Lower lobe of right lung (tissue), 2 donors: ENCODE measurements around the gene HSF2. TPM values are rescaled to one million over a fixed set of nuclear protein-coding genes. Genes with fewer than 3 reads are reported as not detected.
A peak's percentile ranks its signal among the peaks of the same experiment; 100 is the strongest.

Source experiments
- ATAC-seq, 2 donors: fragments of 200-7000 bp; cut with Tn5 transposase; one replicate each; pipeline ENCODE4 v1.9.1; 2020 to 2022; ENCODE audit warnings: mild to moderate bottlenecking in 2 of 2, moderate library complexity in 2 of 2
- DNase-seq: peaks from one replicate; pipeline ENCODE4 v3.0.0-alpha.2; 2020
- H3K27ac ChIP-seq: fragments of 200-600 bp; one replicate; pipeline ENCODE4 v1.8.0; 2022
- H3K27me3 ChIP-seq: fragments of 200-600 bp; one replicate; pipeline ENCODE4 v1.8.0; 2022; ENCODE audit warnings: low read depth
- H3K36me3 ChIP-seq: fragments of 200-600 bp; one replicate; pipeline ENCODE4 v1.8.0; 2022; ENCODE audit warnings: mild to moderate bottlenecking
- H3K4me1 ChIP-seq: fragments of 200-600 bp; one replicate; pipeline ENCODE4 v1.8.0; 2022
- H3K4me3 ChIP-seq: fragments of 200-600 bp; one replicate; pipeline ENCODE4 v1.8.0; 2022; ENCODE audit warnings: mild to moderate bottlenecking
- H3K9me3 ChIP-seq: fragments of 200-600 bp; one replicate; pipeline ENCODE4 v1.8.0; 2022
- intact Hi-C: fragments of 100-400 bp; cut with DNase I; formaldehyde crosslinking; loops from one replicate; pipeline ENCODE4 v1.11.0; 2022
- long read RNA-seq: library from polyadenylated mRNA; unstranded; transcript quantifications from one replicate; pipeline ENCODE4 v2.0.0, GENCODE V29; 2021
- total RNA-seq: library from RNA; stranded (reverse); fragmentation: NEBNext Ultra II Directional; extraction: Animal tissue kit (Norgen Biotek cat#: 25700); gene quantifications from one replicate; pipeline ENCODE4 v1.2.1, GENCODE V29; 2021
- TF ChIP-seq, protein P1 (sequence below): fragments of 200-600 bp; IDR thresholded peaks from one replicate; pipeline ENCODE4 v1.8.0; 2022; ENCODE audit warnings: antibody characterized with exemption, mild to moderate bottlenecking
- donor health status: DM: no; HTN: yes; CAD: no; lungs with severe emphysema.

Gene HSF2
- 11.0 TPM for total RNA-seq
- long read RNA-seq, transcript HSF2-201 (13 exons, 2,549 nt) = minor isoform, 8 of 18 reads
- long read RNA-seq, transcript HSF2-202 (12 exons, 2,643 nt) = major isoform, 9 of 18 reads
- long read RNA-seq, partial matches to known transcripts = 0 of 18 reads
- long read RNA-seq, other reads (novel, unspliced or antisense) = 1 of 18 reads

- ATAC-seq (peak; percentile 99 to 100), DNase-seq (peak; percentile 97)
- Histone ChIP-seq H3K4me3 (peak within 1 kb of the TSS; percentile 99), H3K27ac (peak within 1 kb of the TSS; percentile 88), H3K9me3 (no peaks in the 10 kb centered on the region), H3K4me1 (peaks cover 12% of the 10 kb centered on the region), H3K27me3 (no peaks in the 10 kb centered on the region), H3K36me3 (no peaks in the 10 kb centered on the region)
- intact Hi-C loops = no loop called here
- TF ChIP-seq, protein P1, sequence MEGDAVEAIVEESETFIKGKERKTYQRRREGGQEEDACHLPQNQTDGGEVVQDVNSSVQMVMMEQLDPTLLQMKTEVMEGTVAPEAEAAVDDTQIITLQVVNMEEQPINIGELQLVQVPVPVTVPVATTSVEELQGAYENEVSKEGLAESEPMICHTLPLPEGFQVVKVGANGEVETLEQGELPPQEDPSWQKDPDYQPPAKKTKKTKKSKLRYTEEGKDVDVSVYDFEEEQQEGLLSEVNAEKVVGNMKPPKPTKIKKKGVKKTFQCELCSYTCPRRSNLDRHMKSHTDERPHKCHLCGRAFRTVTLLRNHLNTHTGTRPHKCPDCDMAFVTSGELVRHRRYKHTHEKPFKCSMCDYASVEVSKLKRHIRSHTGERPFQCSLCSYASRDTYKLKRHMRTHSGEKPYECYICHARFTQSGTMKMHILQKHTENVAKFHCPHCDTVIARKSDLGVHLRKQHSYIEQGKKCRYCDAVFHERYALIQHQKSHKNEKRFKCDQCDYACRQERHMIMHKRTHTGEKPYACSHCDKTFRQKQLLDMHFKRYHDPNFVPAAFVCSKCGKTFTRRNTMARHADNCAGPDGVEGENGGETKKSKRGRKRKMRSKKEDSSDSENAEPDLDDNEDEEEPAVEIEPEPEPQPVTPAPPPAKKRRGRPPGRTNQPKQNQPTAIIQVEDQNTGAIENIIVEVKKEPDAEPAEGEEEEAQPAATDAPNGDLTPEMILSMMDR = no peak
These were observed at the start of gene HSF2 for GRCh38 chr6:122399348-122400120. Gene HSF2 (plus strand): TSS chr6:122399652. CDS start chr6:122399738, 86 bp downstream.

DNA sequence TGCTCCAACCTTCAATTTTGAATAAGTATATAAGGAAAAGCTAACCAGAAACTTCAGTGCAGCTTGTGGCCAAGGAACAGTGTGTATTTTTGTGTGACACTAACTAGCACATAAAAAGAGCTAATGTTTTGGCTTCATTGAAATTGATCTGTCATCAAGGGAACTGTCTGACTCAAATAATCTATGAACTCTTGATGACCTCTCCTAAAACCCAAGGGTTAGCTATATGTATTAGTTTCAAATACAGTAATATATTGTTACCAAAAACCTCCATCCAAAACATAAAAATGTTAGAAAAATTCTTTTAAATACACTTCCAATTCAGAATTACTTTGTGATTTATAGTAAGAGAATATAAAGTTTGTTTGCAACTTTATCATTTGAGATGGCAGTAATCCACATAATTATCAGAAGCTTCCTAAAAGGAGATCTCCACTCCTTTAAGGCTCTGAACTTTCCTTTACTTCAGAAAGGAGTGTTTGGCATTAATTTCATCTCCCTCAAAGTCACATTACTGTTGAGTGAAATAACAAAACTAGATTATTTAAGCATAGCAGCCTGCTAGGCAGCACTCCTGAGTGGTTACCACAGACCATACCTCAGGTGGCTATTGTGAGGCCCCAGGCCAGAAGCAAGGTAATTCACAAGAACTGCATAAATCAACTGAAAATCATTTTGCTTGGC is 46.3 kb upstream of the HSF2 start:
- H3K27ac ChIP-seq = no peak overlapping the region
- no peak for DNase-seq
- no peak overlapping the region for H3K4me3 ChIP-seq
- no peaks in the 10 kb centered on the region for H3K36me3 ChIP-seq
- H3K4me1 ChIP-seq = no peaks in the 10 kb centered on the region
- TF ChIP-seq, protein P1 = no peak
- H3K27me3 ChIP-seq = no peaks in the 10 kb centered on the region
- no peak for ATAC-seq
- H3K9me3 ChIP-seq = no peaks in the 10 kb centered on the region
- intact Hi-C loops = no loop called here

GRCh38 chr6:122360809-122361208 is 38.6 kb upstream of the HSF2 start:
- H3K4me1 ChIP-seq = no peaks in the 10 kb centered on the region
- H3K27me3 ChIP-seq = no peaks in the 10 kb centered on the region
- DNase-seq (no peak), ATAC-seq (no peak)
- intact Hi-C loops = no loop called here
- TF ChIP-seq, protein P1 = no peak
- H3K27ac ChIP-seq = no peak overlapping the region
- H3K9me3 ChIP-seq = no peaks in the 10 kb centered on the region
- H3K36me3 ChIP-seq = no peaks in the 10 kb centered on the region
- no peak overlapping the region for H3K4me3 ChIP-seq

DNA sequence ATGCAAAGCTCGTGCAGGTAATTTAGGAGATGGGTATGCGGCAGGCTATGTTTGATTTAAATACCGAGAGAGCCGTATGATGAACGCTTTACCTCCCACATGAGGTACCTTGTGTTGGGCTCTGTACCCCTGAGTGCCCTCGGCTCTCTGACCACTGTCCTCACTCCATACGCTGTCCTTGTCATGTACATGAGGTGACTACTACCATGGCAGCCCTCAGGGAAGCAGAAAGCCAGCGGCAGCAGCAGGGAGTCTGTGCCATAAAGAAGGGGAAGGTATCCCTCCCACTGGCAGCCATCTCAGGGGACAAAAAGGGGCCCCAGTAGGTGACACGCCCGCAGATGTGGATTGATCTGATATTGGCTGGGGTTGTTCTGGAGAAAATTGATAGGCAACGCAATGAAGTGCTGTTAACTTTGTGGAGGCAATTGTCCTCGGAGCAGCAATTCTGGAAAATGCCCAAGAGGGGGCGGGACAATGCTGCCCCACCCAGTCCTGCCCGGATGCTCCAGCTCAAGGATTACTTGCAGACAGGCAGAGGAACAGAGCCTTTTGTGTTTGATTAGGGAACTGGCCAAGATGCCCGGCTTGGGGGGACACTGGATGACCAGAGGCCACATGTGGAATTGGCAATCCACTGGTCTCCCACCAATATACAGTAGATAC is 38.0 kb upstream of the HSF2 start:
- no peak overlapping the region for H3K27ac ChIP-seq
- H3K4me3 ChIP-seq = no peak overlapping the region
- no peaks in the 10 kb centered on the region for H3K27me3 ChIP-seq
- TF ChIP-seq, protein P1 = no peak
- intact Hi-C loops = no loop called here
- H3K4me1 ChIP-seq = no peaks in the 10 kb centered on the region
- DNase-seq (no peak), ATAC-seq (no peak)
- H3K9me3 ChIP-seq = no peaks in the 10 kb centered on the region
- no peaks in the 10 kb centered on the region for H3K36me3 ChIP-seq

DNA sequence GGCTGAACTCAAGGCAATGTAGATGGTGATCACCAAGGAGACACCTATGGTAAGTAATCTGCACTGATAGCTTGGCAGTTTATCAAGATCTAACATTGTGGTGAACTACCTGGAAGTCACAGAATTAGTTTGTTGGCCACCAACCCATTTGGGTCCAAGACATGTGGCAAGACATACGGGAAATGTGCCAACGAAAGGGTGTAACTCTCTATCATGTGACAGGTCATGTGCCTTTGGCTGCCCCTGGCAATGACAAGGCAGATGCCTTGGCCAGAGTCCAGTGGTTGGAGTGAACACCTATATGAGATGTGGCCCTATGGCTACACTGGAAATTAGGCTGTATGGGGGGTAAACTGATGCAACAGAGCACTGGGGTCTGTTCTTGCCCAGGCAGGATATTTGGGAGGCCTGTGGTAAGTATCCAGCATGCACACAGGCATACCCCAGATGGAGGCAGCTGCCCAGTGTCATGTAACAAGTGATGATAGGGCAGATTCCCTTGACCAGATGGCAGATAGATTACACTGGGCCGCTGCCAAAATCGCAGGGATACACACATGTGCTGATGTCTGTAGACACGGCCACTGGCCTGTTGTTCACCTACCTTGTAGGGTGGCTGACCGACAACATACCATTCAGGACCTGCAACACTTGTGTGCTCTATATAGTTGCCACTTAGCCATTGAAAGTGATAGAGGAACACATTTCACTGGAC is 35.5 kb upstream of the HSF2 start:
- no peak for ATAC-seq
- H3K27me3 ChIP-seq = no peaks in the 10 kb centered on the region
- no peaks in the 10 kb centered on the region for H3K4me1 ChIP-seq
- intact Hi-C loops = no loop called here
- no peak overlapping the region for H3K27ac ChIP-seq
- H3K9me3 ChIP-seq = no peaks in the 10 kb centered on the region
- TF ChIP-seq, protein P1 = no peak
- no peak for DNase-seq
- H3K36me3 ChIP-seq = no peaks in the 10 kb centered on the region
- H3K4me3 ChIP-seq = no peak overlapping the region
